Measurements from ENCODE around the gene COL4A2. TPM values are rescaled to one million over a fixed set of nuclear protein-coding genes. Genes with fewer than 3 reads are reported as not detected.

COL4A2 gene
- total RNA-seq, 4 donors from 2014 or later, result 419 to 931 (median 555) TPM

DNA sequence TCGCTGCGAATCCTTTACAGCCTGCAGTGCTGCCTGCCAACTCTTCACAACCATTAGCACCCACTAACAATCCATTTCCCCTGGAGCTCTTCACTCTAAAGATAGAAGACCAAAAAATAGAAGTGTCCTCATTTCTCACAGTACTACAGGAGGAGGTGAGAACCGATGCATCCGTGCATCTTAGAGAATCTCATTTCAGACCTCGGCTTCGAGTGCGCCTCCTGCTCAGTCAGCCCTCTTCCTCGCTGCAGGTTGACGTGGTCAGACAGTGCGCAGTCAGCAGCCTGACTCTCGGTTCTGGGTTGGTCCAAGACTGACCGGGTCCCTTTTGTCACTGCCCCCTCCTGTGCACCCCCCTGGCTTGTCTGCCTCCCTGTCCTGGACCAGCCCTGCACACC lies 169.1 kb downstream of the COL4A2 start:
- TF ChIP-seq, protein P1, sequence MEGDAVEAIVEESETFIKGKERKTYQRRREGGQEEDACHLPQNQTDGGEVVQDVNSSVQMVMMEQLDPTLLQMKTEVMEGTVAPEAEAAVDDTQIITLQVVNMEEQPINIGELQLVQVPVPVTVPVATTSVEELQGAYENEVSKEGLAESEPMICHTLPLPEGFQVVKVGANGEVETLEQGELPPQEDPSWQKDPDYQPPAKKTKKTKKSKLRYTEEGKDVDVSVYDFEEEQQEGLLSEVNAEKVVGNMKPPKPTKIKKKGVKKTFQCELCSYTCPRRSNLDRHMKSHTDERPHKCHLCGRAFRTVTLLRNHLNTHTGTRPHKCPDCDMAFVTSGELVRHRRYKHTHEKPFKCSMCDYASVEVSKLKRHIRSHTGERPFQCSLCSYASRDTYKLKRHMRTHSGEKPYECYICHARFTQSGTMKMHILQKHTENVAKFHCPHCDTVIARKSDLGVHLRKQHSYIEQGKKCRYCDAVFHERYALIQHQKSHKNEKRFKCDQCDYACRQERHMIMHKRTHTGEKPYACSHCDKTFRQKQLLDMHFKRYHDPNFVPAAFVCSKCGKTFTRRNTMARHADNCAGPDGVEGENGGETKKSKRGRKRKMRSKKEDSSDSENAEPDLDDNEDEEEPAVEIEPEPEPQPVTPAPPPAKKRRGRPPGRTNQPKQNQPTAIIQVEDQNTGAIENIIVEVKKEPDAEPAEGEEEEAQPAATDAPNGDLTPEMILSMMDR (IDR thresholded peaks at IDR 0.05), result no peak
- TF ChIP-seq POLR2A (IDR thresholded peaks at IDR 0.05; ENCODE audit: low read depth) (no peak), EP300 (IDR thresholded peaks at IDR 0.05) (no peak), POLR2AphosphoS5 (IDR thresholded peaks at IDR 0.05) (no peak)
- H3K4me3 ChIP-seq, result no peak overlapping the region
- H3K4me1 ChIP-seq, result peaks cover 19 to 53% (median 35%) of the 10 kb centered on the region in 4 donors
- H3K27ac ChIP-seq (replicated peaks in 1 of 4), result peak overlapping the region in 1 of 4 donors; percentile 69
- H3K27me3 ChIP-seq, result no peaks in the 10 kb centered on the region
- intact Hi-C loops (cut with DNase I), result no loop called here
- DNase-seq (ENCODE audit: extremely low spot score), result no peak
- peaks cover 37 to 94% (median 87%) of the 10 kb centered on the region in 4 donors for H3K36me3 ChIP-seq
- WGBS, result 95% methylated on average over 10 of the region's 12 CpGs
- no peaks in the 10 kb centered on the region for H3K9me3 ChIP-seq

DNA sequence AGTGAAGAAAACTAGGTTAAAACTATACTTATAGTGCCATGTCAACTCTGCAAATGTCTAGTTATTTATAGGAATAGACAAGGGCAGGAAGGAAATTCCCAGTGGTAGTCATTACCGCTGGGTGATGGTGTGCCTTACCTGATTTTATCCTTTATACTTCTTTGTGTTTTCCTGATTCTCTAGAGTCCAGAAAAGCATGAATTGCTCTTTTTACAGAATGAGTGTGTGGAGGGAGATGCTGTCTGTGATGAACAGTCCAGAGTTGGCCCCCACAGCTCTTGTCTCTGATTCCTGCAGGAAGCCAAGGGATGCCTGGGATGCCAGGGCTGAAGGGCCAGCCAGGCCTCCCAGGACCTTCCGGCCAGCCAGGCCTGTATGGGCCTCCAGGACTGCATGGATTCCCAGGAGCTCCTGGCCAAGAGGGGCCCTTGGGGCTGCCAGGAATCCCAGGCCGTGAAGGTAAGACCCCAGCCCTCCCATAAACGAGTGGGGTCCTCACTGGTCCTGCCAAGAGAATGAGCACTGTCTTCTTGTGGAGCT lies 170.7 kb downstream of the COL4A2 start:
- DNase-seq (ENCODE audit: extremely low spot score), result no peak
- peaks cover 19 to 41% (median 30%) of the 10 kb centered on the region in 4 donors for H3K4me1 ChIP-seq
- no peak overlapping the region for H3K4me3 ChIP-seq
- peaks cover 41 to 92% (median 85%) of the 10 kb centered on the region in 4 donors for H3K36me3 ChIP-seq
- TF ChIP-seq EP300 (IDR thresholded peaks at IDR 0.05), result no peak
- H3K9me3 ChIP-seq, result no peaks in the 10 kb centered on the region
- intact Hi-C loops (cut with DNase I), result no loop called here
- 53% methylated on average over 4 of the region's 4 CpGs for WGBS
- H3K27ac ChIP-seq (replicated peaks in 1 of 4), result peak overlapping the region; percentile 64 to 79 (median 68)
- no peaks in the 10 kb centered on the region for H3K27me3 ChIP-seq

DNA sequence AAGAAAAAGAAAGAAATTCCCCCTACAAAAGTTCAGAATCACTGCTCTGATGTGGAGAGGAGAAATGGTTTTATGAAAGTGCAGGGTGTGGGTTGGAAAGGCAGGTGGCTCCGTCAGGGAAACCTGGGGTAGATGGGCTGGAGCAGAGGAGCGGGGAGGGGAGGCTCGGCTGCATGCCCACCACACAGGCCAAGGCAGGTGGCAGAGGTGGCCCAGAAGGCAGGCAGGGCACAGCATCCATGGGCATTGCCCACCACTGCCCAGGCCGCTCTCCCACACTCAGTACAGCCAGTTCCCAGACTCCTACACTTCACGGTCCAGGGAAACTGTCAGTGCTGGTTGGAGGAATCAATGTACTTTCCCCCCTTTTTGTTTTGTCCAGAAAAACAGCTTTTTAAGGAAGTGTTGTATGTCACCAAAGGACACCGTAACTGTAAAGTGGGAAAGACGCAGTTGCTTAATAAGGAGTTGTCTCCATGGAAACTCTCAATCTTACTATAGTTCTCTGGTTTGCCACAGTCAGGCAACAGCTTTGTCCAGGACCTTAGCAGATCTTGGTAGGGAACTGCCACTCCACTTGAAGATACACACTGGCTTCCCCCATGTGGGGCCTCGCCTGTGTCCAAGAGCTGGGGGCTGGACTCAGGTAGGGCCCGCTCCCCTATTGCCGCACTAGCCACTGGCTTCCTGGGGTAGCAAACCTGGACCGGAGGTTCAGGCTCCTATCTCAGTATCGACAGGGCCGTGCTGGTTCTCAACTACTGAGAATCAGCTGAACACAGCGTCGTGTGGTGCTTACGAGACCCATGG lies 171.5 kb downstream of the COL4A2 start:
- H3K4me3 ChIP-seq, result no peak overlapping the region
- no peaks in the 10 kb centered on the region for H3K9me3 ChIP-seq
- H3K27ac ChIP-seq (replicated peaks in 1 of 4), result peak overlapping the region; percentile 64 to 79 (median 68)
- 84% methylated on average over 11 of the region's 16 CpGs for WGBS
- TF ChIP-seq EP300 (IDR thresholded peaks at IDR 0.05), result no peak
- TF ChIP-seq, protein P1 (IDR thresholded peaks at IDR 0.05), result no peak
- TF ChIP-seq POLR2A (IDR thresholded peaks at IDR 0.05; ENCODE audit: low read depth), result no peak
- TF ChIP-seq POLR2AphosphoS5 (IDR thresholded peaks at IDR 0.05), result no peak
- no peak for DNase-seq (ENCODE audit: extremely low spot score)
- H3K36me3 ChIP-seq, result peaks cover 47 to 92% (median 85%) of the 10 kb centered on the region in 4 donors
- no peaks in the 10 kb centered on the region for H3K27me3 ChIP-seq
- intact Hi-C loops (cut with DNase I), result no loop called here
- peaks cover 19 to 44% (median 30%) of the 10 kb centered on the region in 4 donors for H3K4me1 ChIP-seq

DNA sequence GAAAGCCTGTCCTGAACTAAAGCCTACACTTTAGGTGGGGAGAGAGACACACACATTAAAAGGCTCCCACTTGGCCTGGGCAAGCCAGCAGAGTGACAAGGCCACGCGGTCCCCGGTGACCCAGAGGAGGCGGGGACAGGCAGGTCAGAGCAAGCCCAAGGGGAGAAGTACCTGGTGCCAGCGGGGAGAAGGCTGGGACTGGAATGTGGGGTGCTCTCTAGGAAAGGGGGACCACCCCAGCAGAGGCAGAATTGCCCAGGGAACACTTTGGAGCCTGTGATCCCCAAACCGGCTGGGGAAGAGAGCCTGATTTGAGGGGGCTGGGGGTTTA lies 172.1 kb downstream of the COL4A2 start:
- H3K27me3 ChIP-seq, result no peaks in the 10 kb centered on the region
- DNase-seq (ENCODE audit: extremely low spot score), result no peak
- TF ChIP-seq EP300 (IDR thresholded peaks at IDR 0.05) (no peak), POLR2AphosphoS5 (IDR thresholded peaks at IDR 0.05) (no peak), POLR2A (IDR thresholded peaks at IDR 0.05; ENCODE audit: low read depth) (no peak)
- TF ChIP-seq, protein P1 (IDR thresholded peaks at IDR 0.05), result no peak
- intact Hi-C loops (cut with DNase I), result no loop called here
- 88% methylated on average over 6 of the region's 6 CpGs for WGBS
- H3K27ac ChIP-seq (replicated peaks in 1 of 4), result peak overlapping the region; percentile 64 to 79 (median 68)
- peaks cover 19 to 44% (median 30%) of the 10 kb centered on the region in 4 donors for H3K4me1 ChIP-seq
- H3K9me3 ChIP-seq, result no peaks in the 10 kb centered on the region
- peaks cover 46 to 92% (median 84%) of the 10 kb centered on the region in 4 donors for H3K36me3 ChIP-seq
- H3K4me3 ChIP-seq, result no peak overlapping the region

DNA sequence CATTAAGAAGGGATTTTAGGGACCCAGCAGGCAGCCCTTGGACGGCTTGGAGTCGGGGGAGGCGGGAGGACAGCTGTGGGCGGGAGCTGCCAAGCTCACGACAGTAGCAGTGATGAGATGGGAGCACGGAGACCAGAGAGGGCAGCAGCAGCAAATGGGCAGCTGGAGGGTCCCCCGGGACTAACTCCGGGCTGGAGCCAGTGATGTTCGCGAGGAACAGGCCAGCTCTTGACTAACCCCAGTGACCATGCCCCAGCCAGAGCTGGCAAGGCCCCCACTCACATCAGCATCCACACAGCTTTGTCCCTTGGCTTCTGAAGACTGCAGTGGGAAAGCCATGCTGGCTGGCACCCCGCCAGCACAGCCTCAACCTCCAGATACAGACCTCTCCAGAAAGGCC lies 172.6 kb downstream of the COL4A2 start:
- no peak for DNase-seq (ENCODE audit: extremely low spot score)
- Histone ChIP-seq H3K27ac (replicated peaks in 1 of 4) (peak overlapping the region; percentile 64 to 79 (median 68)), H3K4me3 (no peak overlapping the region), H3K27me3 (no peaks in the 10 kb centered on the region), H3K4me1 (peaks cover 19 to 44% (median 30%) of the 10 kb centered on the region in 4 donors), H3K9me3 (no peaks in the 10 kb centered on the region), H3K36me3 (peaks cover 46 to 92% (median 84%) of the 10 kb centered on the region in 4 donors)
- intact Hi-C loops (cut with DNase I), result no loop called here
- 78% methylated on average over 11 of the region's 11 CpGs for WGBS
- TF ChIP-seq POLR2A (IDR thresholded peaks at IDR 0.05; ENCODE audit: low read depth), result no peak
- no peak for TF ChIP-seq POLR2AphosphoS5 (IDR thresholded peaks at IDR 0.05)
- no peak for TF ChIP-seq EP300 (IDR thresholded peaks at IDR 0.05)
- TF ChIP-seq, protein P1 (IDR thresholded peaks at IDR 0.05), result no peak

Data from esophagus muscularis mucosa (tissue), 4 donors.